CD4-positive, alpha-beta T cell treated with Interleukin-4 for 1 hour (primary cell): ENCODE data around the gene NANOGP8.

Source experiments
- DNase-seq, 2 donors: peaks; one replicate each; pipeline ENCODE4 v3.0.0-alpha.2; 2020 to 2022

The NANOGP8 gene

DNA sequence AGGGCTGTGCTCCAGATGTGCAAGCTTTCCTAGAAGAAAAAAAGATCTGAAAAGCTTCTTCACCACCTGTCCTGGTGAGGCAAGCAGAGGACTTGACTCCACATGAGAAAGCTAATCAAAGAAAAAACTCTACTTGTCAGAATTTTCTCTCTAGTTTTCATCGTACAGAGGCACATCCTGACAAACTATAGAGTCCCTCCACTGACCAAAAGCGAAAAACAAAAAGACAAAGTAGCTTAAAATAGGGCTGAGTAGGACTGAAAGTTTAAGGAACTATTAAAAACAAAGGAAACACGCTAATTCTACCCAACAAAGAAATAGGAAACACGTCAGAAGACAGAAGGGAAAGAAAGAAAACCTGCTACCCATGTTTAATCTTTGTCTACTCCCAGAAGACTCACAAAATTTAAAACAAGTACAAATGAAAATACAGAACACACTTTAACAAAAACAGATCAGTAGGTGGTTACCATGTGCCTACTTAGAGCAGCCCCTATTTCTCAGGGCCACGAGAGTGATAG is 26.5 kb downstream of the NANOGP8 start:
- no peak for DNase-seq

DNA sequence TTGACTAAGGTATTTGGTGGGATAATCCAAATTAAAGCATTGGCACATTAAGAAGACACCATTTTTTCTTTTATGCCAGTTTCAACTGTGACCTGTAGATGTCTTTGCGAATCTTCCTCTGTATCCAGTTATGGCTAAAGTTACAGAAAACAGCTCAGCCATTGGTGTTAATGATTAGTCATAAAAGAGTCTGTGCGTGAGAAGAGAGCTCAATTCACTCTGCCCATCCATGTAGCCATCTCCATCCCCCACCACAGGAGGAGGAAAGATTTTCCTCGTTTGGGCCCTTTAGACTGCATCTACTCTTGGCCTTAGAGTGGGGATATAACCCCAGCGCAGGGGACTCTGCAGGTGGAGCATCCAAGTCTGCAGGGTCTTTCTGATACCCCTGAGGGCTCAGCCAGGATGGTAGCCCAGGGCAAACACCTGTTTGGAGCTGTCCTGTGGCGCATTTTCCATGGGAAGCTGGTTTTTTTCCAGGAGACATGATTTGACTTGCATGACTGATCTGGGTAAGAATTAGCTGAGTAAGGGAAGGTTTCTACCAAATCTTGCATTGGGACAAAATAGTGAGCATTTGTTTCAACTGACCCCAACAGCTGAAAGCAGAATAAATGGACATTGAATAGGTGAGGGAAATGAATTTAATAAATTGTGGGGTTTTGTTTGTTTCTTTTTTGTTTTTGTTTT is 29.5 kb downstream of the NANOGP8 start:
- DNase-seq = no peak

DNA sequence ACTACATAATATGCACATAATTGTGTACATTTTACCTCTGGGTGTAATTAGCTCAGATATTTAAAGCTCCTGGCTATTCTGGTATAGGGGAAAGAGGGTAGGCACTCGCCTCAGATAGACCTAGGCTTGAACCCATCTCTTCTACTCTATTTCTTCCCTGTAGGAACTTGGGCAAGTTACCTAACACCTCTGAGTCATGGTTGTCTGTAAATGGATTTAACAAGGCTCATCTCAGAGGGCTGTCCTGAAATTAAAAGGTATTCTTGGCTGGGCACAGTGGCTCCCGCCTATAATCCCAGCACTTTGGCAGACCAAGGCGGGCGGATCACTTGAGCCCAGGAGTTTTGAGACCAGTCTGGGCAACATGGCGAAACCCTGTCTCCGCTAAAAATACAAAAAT is 30.7 kb downstream of the NANOGP8 start:
- DNase-seq = no peak

DNA sequence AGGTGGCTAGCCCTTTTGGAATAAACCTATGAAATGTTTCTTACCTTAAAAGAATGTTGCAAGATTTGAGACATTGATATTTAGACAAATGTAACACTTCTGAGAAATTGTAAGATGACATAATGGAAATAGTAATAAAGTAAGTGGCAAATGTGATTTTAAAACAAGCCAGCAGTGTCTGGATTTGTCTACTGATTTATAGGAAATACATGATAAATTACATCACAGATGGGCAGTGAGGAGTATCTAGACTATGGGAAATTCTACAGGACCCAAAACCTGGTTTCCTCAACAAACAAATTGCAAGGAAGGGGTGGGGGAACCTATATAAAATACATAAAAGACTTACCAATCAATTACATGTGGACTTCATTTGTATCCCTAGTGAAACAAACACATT is 37.1 kb downstream of the NANOGP8 start:
- DNase-seq = no peak

DNA sequence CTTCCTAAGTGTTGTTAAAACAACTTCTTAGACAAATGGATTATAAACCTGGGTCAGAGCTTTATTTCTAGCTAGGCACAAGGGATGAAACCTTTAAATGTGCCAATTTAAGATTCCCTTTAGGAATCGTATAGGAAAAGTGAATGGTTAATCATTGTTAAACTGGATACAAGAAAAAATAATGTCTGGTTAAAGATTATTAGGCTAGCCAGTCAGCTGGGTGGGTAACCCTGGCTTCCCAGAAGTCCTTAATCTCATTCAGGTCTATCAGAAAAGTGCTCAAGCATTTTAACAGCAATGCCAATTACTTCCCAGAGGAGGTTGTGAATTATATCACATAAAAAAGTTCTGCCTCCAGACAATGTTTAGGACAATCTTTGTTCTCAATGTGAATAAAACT is 37.6 kb downstream of the NANOGP8 start:
- no peak for DNase-seq

DNA sequence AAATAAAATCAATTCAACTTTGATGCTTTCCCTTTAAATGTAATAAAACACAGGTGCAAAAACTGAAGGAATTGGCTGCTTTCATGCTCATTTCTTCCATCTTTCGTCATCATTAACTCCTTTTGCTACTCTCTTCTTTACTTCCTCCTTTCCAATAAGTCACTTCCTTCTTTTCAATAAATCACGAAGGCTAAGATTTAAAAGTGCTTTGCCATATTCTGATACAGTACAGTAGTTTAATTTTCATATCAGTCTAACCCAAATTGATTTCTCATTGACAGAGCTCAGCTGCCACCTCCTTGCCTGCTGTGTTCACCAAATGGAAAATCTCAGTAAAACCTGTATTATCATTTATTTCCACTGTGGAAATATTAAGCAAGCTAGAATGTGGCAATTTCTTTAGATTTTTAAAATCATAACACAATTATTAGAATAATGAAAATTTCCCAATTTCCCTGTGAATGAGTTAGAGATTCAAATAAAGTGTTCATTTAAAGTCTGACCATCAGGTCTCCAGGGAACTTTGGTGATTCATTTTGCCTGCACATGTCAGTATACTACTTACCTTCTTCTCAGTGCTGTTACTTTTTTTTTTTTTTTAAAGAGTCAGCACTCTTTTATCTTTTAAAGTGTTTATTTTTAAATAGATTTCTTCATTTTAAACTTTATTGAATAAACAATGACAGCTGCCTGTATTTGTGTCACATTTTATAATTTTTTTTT is 41.6 kb downstream of the NANOGP8 start:
- no peak for DNase-seq

DNA sequence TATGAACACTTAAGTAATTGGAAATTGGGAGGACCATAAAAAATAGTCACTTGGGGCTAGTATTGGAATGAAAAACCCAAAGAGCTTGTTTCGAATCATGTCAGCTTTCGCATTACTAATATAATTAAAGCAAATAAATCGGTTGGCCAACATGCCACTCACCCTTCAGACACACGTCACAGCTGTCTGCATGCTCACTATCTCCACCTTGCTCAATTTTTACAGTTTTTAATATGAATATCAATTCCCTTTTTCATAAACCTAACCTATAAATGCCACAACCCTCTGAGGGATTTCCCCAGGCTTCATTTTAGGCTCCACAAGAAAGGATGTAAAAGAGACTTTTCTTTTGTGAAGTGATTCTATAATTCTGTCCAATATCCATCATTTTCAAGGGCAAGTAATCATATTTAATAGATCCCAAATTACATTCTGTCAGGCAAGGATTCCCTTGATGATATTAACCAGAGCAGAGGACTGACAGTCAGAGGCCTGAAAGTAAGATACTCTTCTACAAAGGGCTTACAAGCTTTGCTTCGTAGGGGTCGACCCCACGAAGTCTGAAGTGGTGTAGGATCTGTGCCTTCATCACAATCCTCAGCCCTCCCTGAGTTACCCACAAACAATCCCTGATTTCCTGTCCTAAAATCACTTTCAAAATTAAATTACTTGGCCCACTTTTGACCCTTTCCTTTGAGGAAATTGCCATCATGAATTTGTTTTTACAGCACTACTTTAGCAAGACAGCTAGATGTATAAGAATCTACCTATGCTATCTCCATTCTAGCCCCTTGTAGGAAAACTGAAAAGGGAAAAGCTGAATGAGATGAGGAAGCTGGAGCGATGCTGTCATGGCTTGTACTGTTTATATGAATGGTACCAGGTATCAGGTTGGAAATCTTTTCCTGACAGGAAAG is 44.5 kb downstream of the NANOGP8 start:
- DNase-seq = no peak

DNA sequence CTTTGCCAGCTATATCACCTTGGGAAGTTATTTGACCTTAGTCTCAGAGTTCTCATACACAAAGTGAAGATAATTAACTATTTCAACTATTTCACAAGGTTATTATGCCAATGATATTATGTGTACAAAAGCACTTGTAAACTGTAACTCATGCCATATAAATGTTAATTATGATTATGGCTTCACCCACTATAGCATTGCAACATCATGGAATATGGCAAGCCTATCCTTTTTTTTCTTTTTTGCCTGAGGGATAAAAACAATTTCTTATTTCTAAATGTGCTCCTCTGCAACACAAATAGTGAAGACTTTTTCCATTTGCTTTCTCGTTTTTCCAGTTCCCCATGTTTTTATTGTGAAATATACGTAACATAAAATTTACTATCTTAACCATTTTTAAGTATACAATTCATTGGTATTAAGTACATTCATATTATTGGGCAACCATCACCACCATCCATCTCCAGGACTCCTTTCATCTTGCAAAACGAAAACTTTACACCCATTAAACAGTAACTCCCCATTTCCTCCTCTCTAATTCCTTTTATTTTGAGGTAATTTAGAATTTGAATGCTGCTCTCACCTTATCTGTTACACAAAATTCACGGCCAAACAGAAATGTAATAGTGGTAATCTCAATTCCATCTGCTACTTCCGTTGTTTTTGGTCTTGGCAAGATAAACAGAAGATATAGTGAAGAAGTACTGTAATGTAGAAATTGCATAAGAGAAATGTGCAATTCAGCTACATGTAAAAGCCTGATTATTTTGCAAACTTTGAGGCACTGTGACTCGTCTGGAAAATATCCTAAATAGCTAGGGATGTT is 46.3 kb downstream of the NANOGP8 start:
- no peak for DNase-seq
